ENCODE results near the gene CCDC83. TPM values are rescaled to one million over a fixed set of nuclear protein-coding genes. Genes with fewer than 3 reads are reported as not detected.

The CCDC83 gene
- total RNA-seq, result not detected

DNA sequence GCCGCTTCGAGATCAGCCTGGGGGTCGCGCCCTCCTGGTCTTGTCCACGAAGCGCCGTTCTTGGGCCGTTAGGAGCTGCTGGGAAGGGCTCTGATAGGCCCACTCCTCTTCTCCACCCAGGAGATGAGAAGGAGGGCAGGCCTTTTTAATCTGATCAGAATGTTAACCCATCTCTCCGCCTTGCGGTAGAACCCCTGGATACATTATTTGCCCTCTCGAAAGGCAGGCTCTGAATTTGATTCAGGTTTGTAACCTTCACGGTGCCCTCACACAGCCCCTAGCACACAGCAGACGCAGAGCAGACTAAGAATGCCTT lies at the start of gene CCDC83:
TSS of gene CCDC83 (plus strand) at position 43 of the 316 bp plus-strand sequence. CDS start 9,741 bp downstream, outside the sequence.
- DNase-seq (ENCODE audit: low spot score in 2 of 2), result no peak
- FAIRE-seq, result no peak

- FAIRE-seq, result no peak
- DNase-seq (ENCODE audit: low spot score in 2 of 2), result no peak
Measured at GRCh38 chr11:85805387-85805786, 49.8 kb upstream of the CCDC83 start.

- DNase-seq (ENCODE audit: low spot score in 2 of 2) (no peak), FAIRE-seq (no peak)
Measured at GRCh38 chr11:85806016-85806415, 49.2 kb upstream of the CCDC83 start.

GRCh38 chr11:85806876-85807275 lies 48.3 kb upstream of the CCDC83 start:
- DNase-seq (ENCODE audit: low spot score in 2 of 2) (no peak), FAIRE-seq (no peak)

DNA sequence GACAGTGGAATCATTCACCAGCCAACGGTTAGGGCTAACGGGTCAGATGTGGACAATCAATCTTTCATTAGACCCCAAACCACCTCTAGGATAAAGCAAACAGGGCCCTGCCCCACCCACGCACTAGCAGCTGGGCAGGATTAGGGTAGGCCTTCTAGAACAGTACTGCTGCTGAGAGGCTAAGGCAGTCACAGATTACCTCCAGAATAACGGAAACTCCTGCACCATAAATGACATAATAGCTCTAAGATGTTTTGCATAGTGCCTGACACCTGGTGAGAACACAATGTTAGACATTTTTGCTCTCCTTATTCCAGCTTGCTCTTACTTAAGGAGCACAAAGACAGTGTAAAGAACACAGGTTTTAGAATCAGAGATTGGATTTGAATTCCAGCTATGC lies 46.0 kb upstream of the CCDC83 start:
- DNase-seq (ENCODE audit: low spot score in 2 of 2) (no peak), FAIRE-seq (no peak)

DNA sequence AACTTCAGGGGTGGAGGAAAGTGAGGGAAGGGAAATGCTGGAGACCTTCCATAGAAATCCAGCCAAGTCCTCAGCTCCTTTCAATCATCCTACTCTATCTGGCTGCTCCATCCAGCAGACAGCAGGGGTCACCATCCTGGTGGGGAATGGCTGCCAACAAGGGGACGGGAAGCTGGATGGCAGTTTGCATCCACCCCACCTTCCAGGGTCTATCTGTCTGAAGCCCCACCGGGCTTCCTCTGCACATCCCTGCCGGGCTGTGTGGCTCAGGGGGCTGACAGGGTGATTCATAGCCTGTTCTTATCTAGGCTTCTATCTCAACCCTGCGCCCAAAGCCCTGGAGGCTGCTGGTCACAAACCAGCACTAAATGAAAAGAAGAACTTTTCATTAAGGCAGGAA lies 45.3 kb upstream of the CCDC83 start:
- FAIRE-seq (no peak), DNase-seq (ENCODE audit: low spot score in 2 of 2) (no peak)

DNA sequence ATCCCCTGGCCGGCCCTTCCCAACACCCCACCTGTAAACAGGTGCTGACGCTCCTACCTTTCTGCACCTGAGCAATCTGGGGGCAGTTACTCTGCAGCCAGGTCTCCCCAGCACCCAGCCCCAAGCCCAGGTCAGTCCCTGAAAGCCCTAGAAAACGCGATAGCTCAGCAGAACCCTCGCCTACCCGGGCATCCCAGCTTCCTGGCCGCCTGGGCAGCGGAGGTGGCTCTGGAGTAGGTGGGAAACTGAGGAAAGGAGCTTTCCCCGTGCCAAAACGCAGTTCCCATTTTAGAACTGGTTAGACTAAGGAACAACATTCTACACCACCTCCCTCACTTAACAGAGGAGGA lies 44.7 kb upstream of the CCDC83 start:
- DNase-seq (ENCODE audit: low spot score in 2 of 2), result no peak

DNA sequence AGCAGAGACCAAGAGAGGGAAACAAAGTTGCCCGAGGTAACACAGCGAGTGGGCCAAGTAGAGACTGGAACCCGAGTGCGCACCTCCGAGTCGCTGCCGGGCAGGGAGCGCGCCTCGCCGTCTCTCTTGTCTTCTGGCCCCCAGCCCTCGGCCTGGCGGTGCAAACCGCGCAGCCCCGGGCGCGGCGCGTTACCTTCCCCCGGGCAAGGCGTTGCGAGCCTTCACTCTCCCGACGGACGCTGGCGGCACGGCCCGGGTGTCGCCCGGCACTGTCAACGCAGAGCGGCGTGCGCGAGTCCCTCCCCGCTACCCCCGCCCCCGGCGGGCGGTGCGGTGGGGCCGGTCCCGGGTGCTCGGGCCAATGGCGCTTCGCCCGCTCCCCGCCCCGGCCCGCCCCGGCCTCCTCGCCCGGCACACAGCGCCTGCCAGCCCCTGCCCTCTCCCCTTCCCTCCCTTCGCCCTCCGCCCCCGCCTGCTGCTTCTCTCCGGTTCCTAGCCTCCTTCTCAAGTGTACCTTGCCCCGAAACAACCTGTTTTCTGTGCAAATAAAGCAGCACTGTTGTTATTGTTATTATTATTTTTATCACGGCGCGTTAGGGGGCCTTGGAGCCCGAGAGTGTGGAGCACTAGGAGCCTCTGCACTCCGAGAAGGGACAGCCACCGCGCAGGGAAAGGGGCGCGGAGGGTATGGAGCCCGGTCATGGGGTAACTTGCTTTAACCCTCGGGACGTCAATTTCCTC lies 44.1 kb upstream of the CCDC83 start, which contains the start of gene SYTL2:
TSS of gene SYTL2 (minus strand) at position 271 of the 741 bp plus-strand sequence. CDS start 53,416 bp downstream, outside the sequence.
- DNase-seq (ENCODE audit: low spot score in 2 of 2), result peak; percentile 82 to 83
- no peak for FAIRE-seq

More for the DNA sequence above, 44.7 kb upstream of the CCDC83 start:
- FAIRE-seq, result no peak

- DNase-seq (ENCODE audit: low spot score in 2 of 2) (no peak), FAIRE-seq (no peak)
Measured at GRCh38 chr11:85811624-85812023, 43.6 kb upstream of the CCDC83 start.

GRCh38 chr11:85813721-85814120 lies 41.5 kb upstream of the CCDC83 start:
- FAIRE-seq (no peak), DNase-seq (ENCODE audit: low spot score in 2 of 2) (no peak)

DNA sequence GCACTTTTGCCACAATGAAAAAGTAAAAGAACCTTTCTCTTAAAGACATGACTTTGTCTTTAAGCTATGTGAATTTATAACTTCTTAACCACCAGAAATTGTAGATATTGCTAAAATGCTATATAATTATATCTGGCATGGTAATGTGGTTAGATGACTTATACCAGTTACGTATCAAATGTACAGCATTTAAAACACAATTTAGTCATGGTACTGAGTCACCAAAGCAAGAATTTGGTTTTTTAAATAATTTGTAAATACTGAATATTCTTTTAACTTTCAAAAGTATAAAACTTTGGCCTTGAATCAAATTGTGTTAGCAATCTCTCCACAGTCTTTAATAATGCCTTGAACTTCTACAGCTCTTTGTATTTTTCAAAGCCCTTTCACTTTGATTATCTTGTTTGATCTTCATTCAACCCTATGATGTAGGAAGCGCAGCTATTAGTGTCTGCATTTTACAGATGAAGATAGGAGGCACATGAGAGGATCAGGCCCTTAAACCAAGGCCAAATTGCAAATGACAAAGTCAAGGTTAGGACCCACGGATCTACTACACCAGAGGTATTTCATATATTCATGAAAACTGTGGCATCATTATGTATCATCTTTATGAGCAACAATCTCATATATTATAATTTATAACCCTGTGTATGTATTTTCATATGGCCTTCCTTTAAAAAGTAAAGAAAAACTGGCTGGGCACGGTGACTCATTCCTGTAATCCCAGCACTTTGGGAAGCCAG lies 39.8 kb upstream of the CCDC83 start:
- DNase-seq (ENCODE audit: low spot score in 2 of 2), result no peak
- no peak for FAIRE-seq

GRCh38 chr11:85819441-85819840 lies 35.7 kb upstream of the CCDC83 start:
- FAIRE-seq (no peak), DNase-seq (ENCODE audit: low spot score in 2 of 2) (no peak)

DNA sequence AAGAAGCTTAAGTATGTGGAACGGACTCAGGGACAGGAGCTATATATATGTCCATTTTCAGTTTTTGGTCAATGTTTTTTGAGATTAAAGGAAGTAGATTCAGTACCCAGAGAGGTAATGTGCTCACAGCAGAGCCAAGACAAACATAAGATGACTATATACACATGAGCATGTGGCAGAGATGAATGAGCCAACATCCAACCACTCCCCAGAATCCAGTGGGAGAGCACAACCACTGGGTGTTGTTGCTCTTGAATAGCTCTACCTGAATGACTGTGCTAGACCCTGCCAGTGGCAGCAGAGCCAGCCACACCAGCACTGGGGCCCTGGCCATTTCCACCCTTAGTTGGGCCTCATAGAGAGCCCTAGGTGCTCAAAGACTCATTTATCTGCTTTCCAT lies 33.5 kb upstream of the CCDC83 start:
- FAIRE-seq, result no peak

GRCh38 chr11:85822814-85823213 lies 32.4 kb upstream of the CCDC83 start:
- DNase-seq (ENCODE audit: low spot score in 2 of 2) (no peak), FAIRE-seq (no peak)

More for the DNA sequence above, 33.5 kb upstream of the CCDC83 start:
- no peak for DNase-seq (ENCODE audit: low spot score in 2 of 2)

- no peak for FAIRE-seq
- no peak for DNase-seq (ENCODE audit: low spot score in 2 of 2)
Measured at GRCh38 chr11:85823816-85824215, 31.4 kb upstream of the CCDC83 start.

DNA sequence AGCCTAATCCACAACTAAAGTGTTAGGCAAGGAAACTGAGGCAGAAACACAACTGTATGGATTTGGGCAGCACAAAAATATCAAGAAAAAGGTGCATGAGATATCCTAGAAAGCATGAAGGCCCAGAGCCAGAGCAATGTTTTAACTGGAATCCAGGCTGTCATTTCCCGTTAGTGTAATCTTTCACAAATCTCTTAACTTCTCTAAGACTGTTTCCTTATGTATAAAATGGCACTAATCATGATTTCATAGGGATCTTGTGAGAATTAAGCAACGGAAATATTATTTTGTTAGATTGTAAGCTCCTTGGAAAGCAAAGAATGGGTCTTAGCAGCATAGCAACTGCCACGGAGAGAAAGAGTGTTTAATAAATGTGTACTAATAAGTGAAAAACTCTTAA lies 29.6 kb upstream of the CCDC83 start:
- FAIRE-seq (no peak), DNase-seq (ENCODE audit: low spot score in 2 of 2) (no peak)

- DNase-seq (ENCODE audit: low spot score in 2 of 2), result peak in 1 of 2 donors; percentile 38
- FAIRE-seq, result no peak
Measured at GRCh38 chr11:85826116-85826855, 28.9 kb upstream of the CCDC83 start.

- no peak for DNase-seq (ENCODE audit: low spot score in 2 of 2)
- no peak for FAIRE-seq
Measured at GRCh38 chr11:85827748-85828639, 27.2 kb upstream of the CCDC83 start.

- FAIRE-seq, result no peak
Measured at GRCh38 chr11:85828640-85828978, 26.6 kb upstream of the CCDC83 start.

DNA sequence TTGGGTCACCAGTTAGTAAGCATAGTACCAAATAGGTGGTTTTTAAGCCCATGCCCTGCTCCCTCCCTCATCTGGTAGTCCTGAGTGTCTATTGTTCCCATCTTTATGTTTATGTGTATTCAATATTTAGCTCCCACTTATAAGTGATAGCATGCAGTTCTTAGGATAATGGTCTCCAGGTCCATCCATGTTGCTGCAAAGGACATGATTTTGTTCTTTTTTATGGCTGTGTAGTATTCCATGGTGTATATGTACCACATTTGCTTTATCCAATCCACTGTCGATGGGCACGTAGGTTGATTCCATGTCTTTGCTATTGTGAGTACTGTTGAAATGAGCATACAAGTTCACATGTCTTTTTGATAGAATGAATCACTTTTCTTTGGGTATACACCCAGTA lies 26.0 kb upstream of the CCDC83 start:
- FAIRE-seq (no peak), DNase-seq (ENCODE audit: low spot score in 2 of 2) (no peak)

More at GRCh38 chr11:85828640-85828978, 26.6 kb upstream of the CCDC83 start:
- no peak for DNase-seq (ENCODE audit: low spot score in 2 of 2)
